RWPE2 (cell line): ENCODE data around the gene RNF215.
A peak's percentile ranks its signal among the peaks of the same experiment; 100 is the strongest.

Experiments
- ATAC-seq: fragments of 200-7000 bp; cut with Tn5 transposase; 3 replicates; pipeline ENCODE4 v1.9.1; 2021; ENCODE audit warnings: low read depth
- DNase-seq: peaks from one replicate; pipeline ENCODE4 v3.0.0-alpha.2; 2020; ENCODE audit warnings: low spot score
- H3K27ac ChIP-seq: fragments of 450-650 bp; 2 replicates; pipeline ENCODE4 v1.5.1; 2017; ENCODE audit warnings: mild to moderate bottlenecking; ENCODE audit not compliant: poor library complexity, severe bottlenecking
- H3K27me3 ChIP-seq: fragments of 250-450 bp; sonication (Bioruptor Pico); 2 replicates; pipeline ENCODE4 v1.5.1; 2021; ENCODE audit warnings: mild to moderate bottlenecking, moderate library complexity; ENCODE audit not compliant: insufficient read depth, poor library complexity, severe bottlenecking
- H3K36me3 ChIP-seq: fragments of 250-450 bp; sonication (Bioruptor Pico); 2 replicates; pipeline ENCODE4 v1.5.1; 2020; ENCODE audit warnings: low read depth, mild to moderate bottlenecking, moderate library complexity
- H3K4me1 ChIP-seq: fragments of 250-450 bp; sonication (Bioruptor Pico); 2 replicates; pipeline ENCODE4 v1.5.1; 2021; ENCODE audit warnings: mild to moderate bottlenecking, moderate library complexity; ENCODE audit not compliant: insufficient read depth, poor library complexity, severe bottlenecking
- H3K4me3 ChIP-seq: fragments of 250-450 bp; sonication (Bioruptor Pico); 2 replicates; pipeline ENCODE4 v1.5.1; 2021; ENCODE audit warnings: mild to moderate bottlenecking, moderate library complexity; ENCODE audit not compliant: severe bottlenecking
- H3K9me3 ChIP-seq: fragments of 250-450 bp; sonication (Bioruptor Pico); 2 replicates; pipeline ENCODE4 v1.5.1; 2021; ENCODE audit warnings: mild to moderate bottlenecking, moderate library complexity; ENCODE audit not compliant: severe bottlenecking
- CTCF ChIP-seq: fragments of 450-650 bp; IDR thresholded peaks from one replicate; pipeline ENCODE4 v1.5.1; 2017; ENCODE audit warnings: mild to moderate bottlenecking, moderate library complexity; ENCODE audit not compliant: poor library complexity, severe bottlenecking

The RNF215 gene

GRCh38 chr22:30382340-30382739, 4.9 kb downstream of the RNF215 start:
- H3K36me3 ChIP-seq = peaks cover 10% of the 10 kb centered on the region

GRCh38 chr22:30381264-30381663, 5.9 kb downstream of the RNF215 start:
- H3K36me3 ChIP-seq = peaks cover 13% of the 10 kb centered on the region
- no peak for TF ChIP-seq CTCF
- H3K4me3 ChIP-seq = no peak overlapping the region
- no peaks in the 10 kb centered on the region for H3K4me1 ChIP-seq
- no peaks in the 10 kb centered on the region for H3K9me3 ChIP-seq
- no peak for ATAC-seq
- no peak for DNase-seq
- no peak overlapping the region for H3K27ac ChIP-seq
- no peaks in the 10 kb centered on the region for H3K27me3 ChIP-seq

More at GRCh38 chr22:30382340-30382739, 4.9 kb downstream of the RNF215 start:
- no peak for TF ChIP-seq CTCF
- DNase-seq = no peak
- Histone ChIP-seq H3K4me1 (no peaks in the 10 kb centered on the region), H3K4me3 (no peak overlapping the region), H3K9me3 (no peaks in the 10 kb centered on the region), H3K27ac (no peak overlapping the region), H3K27me3 (no peaks in the 10 kb centered on the region)
- no peak for ATAC-seq

- Histone ChIP-seq H3K27ac (no peak overlapping the region), H3K4me3 (no peak overlapping the region), H3K4me1 (no peaks in the 10 kb centered on the region), H3K36me3 (peaks cover 13% of the 10 kb centered on the region), H3K27me3 (no peaks in the 10 kb centered on the region), H3K9me3 (no peaks in the 10 kb centered on the region)
- ATAC-seq (no peak), DNase-seq (no peak)
- TF ChIP-seq CTCF = no peak
Measured at GRCh38 chr22:30380011-30380410, 7.2 kb downstream of the RNF215 start.

GRCh38 chr22:30375312-30375849, 11.8 kb downstream of the RNF215 start:
- H3K27ac ChIP-seq = no peak overlapping the region
- DNase-seq (no peak), ATAC-seq (no peak)
- no peaks in the 10 kb centered on the region for H3K27me3 ChIP-seq
- no peaks in the 10 kb centered on the region for H3K4me1 ChIP-seq
- peaks cover 7% of the 10 kb centered on the region for H3K36me3 ChIP-seq
- TF ChIP-seq CTCF = no peak
- no peaks in the 10 kb centered on the region for H3K9me3 ChIP-seq
- H3K4me3 ChIP-seq = no peak overlapping the region

GRCh38 chr22:30373331-30374325, 13.6 kb downstream of the RNF215 start:
- H3K4me1 ChIP-seq = no peaks in the 10 kb centered on the region

More at GRCh38 chr22:30373331-30374325, 13.6 kb downstream of the RNF215 start:
- H3K27me3 ChIP-seq = no peaks in the 10 kb centered on the region
- H3K4me3 ChIP-seq = no peak overlapping the region
- peaks cover 7% of the 10 kb centered on the region for H3K36me3 ChIP-seq
- DNase-seq (no peak), ATAC-seq (0 out of 3 replicates have a peak, but pooled peaks have one; percentile 16)
- no peaks in the 10 kb centered on the region for H3K9me3 ChIP-seq
- TF ChIP-seq CTCF = no peak
- no peak overlapping the region for H3K27ac ChIP-seq
